Measurements from ENCODE around the gene PRPF19. TPM values are rescaled to one million over a fixed set of nuclear protein-coding genes. Genes with fewer than 3 reads are reported as not detected.

Gene PRPF19
- total and polyA plus RNA-seq, 2 of the 8 experiments (the other 6 are each of a cell fraction or from before 2014, with no cell fraction given): 107 to 141 TPM

- no peak for TF ChIP-seq BRCA1 (IDR thresholded peaks at IDR 0.05; ENCODE audit: low read depth, low read length)
Measured at GRCh38 chr11:60938500-60938899, 32.1 kb upstream of the PRPF19 start (continued).
